Mesenchymal stem cell (in vitro differentiated cells and primary cell): Measurements from ENCODE around the gene INPP5F.
"Not testable (repeated sequence)": the region's sequence is repeated elsewhere in the genome, so short reads cannot be mapped to it uniquely, and the experiment has no call there.

Experiments used
- DNase-seq: peaks from one replicate; pipeline ENCODE4 v3.0.0-alpha.2; 2013
- H2AFZ ChIP-seq: one replicate; pipeline ENCODE4 v1.6.1; 2013; ENCODE audit warnings: low read depth, mild to moderate bottlenecking, control low read depth, inconsistent platforms, low read length, moderate library complexity
- H2AK5ac ChIP-seq: 2 replicates; pipeline ENCODE4 v1.6.1; 2013; ENCODE audit warnings: low read length, moderate library complexity, mild to moderate bottlenecking, inconsistent platforms; ENCODE audit not compliant: severe bottlenecking
- H2BK120ac ChIP-seq: one replicate; pipeline ENCODE4 v1.6.1; 2013; ENCODE audit warnings: low read depth, mild to moderate bottlenecking, inconsistent platforms, low read length, moderate library complexity
- H2BK12ac ChIP-seq, 2 experiments: one replicate each; pipeline ENCODE4 v1.6.1; 2013; ENCODE audit warnings: inconsistent platforms in 2 of 2, low read length in 2 of 2, mild to moderate bottlenecking in 2 of 2, moderate library complexity in 2 of 2, control low read depth in 1 of 2
- H2BK15ac ChIP-seq: one replicate; pipeline ENCODE4 v1.6.1; 2013; ENCODE audit warnings: mild to moderate bottlenecking, low read depth, inconsistent platforms; ENCODE audit not compliant: poor library complexity, severe bottlenecking
- H2BK5ac ChIP-seq: 2 replicates; pipeline ENCODE4 v1.6.1; 2013; ENCODE audit warnings: low read depth, mild to moderate bottlenecking, low read length, control low read depth, inconsistent platforms; ENCODE audit not compliant: poor library complexity, severe bottlenecking
- H3K14ac ChIP-seq, 2 experiments: one replicate each; pipeline ENCODE4 v1.6.1; 2013; ENCODE audit warnings: inconsistent platforms in 2 of 2, low read length in 2 of 2, control low read depth in 1 of 2, mild to moderate bottlenecking in 1 of 2, moderate library complexity in 1 of 2
- H3K18ac ChIP-seq, 2 experiments: one replicate each; pipeline ENCODE4 v1.6.1; 2013; ENCODE audit warnings: inconsistent platforms in 2 of 2, low read length in 2 of 2, control low read depth in 1 of 2, low read depth in 1 of 2, mild to moderate bottlenecking in 1 of 2
- H3K23ac ChIP-seq, 2 experiments: one replicate each; pipeline ENCODE4 v1.6.1; 2013; ENCODE audit warnings: inconsistent platforms in 2 of 2, low read length in 2 of 2, mild to moderate bottlenecking in 2 of 2, moderate library complexity in 2 of 2, control low read depth in 1 of 2
- H3K27ac ChIP-seq: 2 replicates; pipeline ENCODE4 v1.5.1; 2013; ENCODE audit warnings: mild to moderate bottlenecking, moderate library complexity, low read length, control low read depth, inconsistent platforms; ENCODE audit not compliant: poor library complexity, severe bottlenecking
- H3K27me3 ChIP-seq, 2 experiments: 2 replicates each; pipeline versions ENCODE4 v1.6.1 to v1.7.0; 2013; ENCODE audit warnings: low read length in 2 of 2, mild to moderate bottlenecking in 2 of 2, moderate library complexity in 2 of 2, control low read depth in 1 of 2, inconsistent platforms in 1 of 2; ENCODE audit not compliant: control insufficient read depth in 1 of 2, insufficient read depth in 1 of 2
- H3K36me3 ChIP-seq, 2 experiments: 2 replicates each; pipeline versions ENCODE4 v1.6.1 to v1.7.0; 2013; ENCODE audit warnings: low read length in 2 of 2, control low read depth in 1 of 2, inconsistent platforms in 1 of 2, low read depth in 1 of 2, mild to moderate bottlenecking in 1 of 2; ENCODE audit not compliant: insufficient read depth in 2 of 2, control insufficient read depth in 1 of 2
- H3K4ac ChIP-seq, 2 experiments: one replicate each; pipeline ENCODE4 v1.6.1; 2013; ENCODE audit warnings: inconsistent platforms in 2 of 2, low read length in 2 of 2, mild to moderate bottlenecking in 2 of 2, moderate library complexity in 2 of 2, control low read depth in 1 of 2, low read depth in 1 of 2
- H3K4me1 ChIP-seq: 2 replicates; pipeline ENCODE4 v1.6.1; 2013; ENCODE audit warnings: low read depth, low read length, control low read depth; ENCODE audit not compliant: control insufficient read depth, insufficient read depth
- H3K4me2 ChIP-seq: 2 replicates; pipeline ENCODE4 v1.6.1; 2013; ENCODE audit warnings: low read length, mild to moderate bottlenecking, inconsistent platforms; ENCODE audit not compliant: poor library complexity, severe bottlenecking
- H3K4me3 ChIP-seq, 2 experiments: 2 replicates each; pipeline versions ENCODE4 v1.5.1 to v1.7.0; 2013; ENCODE audit warnings: low read length in 2 of 2, mild to moderate bottlenecking in 2 of 2, control low read depth in 1 of 2, low read depth in 1 of 2; ENCODE audit not compliant: insufficient read depth in 1 of 2
- H3K79me1 ChIP-seq: replicated peaks from 2 replicates; pipeline ENCODE4 v1.6.1; 2013; ENCODE audit warnings: mild to moderate bottlenecking, control low read depth, low read length, inconsistent platforms; ENCODE audit not compliant: poor library complexity, severe bottlenecking
- H3K9ac ChIP-seq: 2 replicates; pipeline ENCODE4 v1.7.0; 2013; ENCODE audit warnings: mild to moderate bottlenecking, low read length, moderate library complexity
- H3K9me3 ChIP-seq: 2 replicates; pipeline ENCODE4 v1.7.0; 2013; ENCODE audit warnings: mild to moderate bottlenecking, low read length; ENCODE audit not compliant: control insufficient read depth
- H4K8ac ChIP-seq: one replicate; pipeline ENCODE4 v1.6.1; 2013; ENCODE audit warnings: inconsistent platforms, mild to moderate bottlenecking, low read length, moderate library complexity
- H4K91ac ChIP-seq: one replicate; pipeline ENCODE4 v1.6.1; 2013; ENCODE audit warnings: mild to moderate bottlenecking, low read length, inconsistent platforms
- WGBS: methylation state at CpG from one replicate; pipeline ENCODE4 v1.1.7; 2013; ENCODE audit warnings: mixed read lengths; 5-methylcytosine and 5-hydroxymethylcytosine counted together

INPP5F gene

DNA sequence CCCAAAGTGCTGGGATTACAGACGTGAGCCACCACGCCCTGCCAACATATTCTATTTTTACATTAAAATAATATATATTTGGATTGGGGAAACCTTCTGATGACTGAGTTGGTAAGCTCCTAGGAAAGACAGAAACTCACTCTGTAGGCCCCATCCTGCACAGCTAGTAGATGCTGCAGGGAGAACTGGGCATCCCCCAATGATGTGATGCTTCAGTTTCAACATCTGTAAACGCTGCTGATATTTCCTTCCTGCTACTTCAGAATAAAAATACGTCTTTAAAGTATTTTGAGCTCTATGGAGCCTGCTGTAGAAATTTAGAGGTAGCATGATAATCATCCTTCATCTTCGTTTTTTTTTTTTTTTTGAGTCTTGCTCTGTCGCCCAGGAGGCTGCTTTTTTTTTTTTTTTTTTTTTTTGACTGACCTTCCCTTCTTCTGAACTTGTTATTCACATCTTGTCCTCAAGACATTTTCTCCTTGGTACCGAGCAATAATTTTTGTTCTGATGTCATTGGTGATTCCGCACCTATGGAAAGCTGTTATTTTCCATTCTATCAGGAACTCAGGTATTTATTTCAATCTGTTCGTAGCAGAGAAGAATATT, 21.8 kb upstream of the INPP5F start:
- Histone ChIP-seq H2BK120ac (no peak overlapping the region), H4K8ac (no peak overlapping the region), H2BK15ac (no peak overlapping the region), H3K18ac (no peak overlapping the region), H2AK5ac (no peak overlapping the region), H3K27me3 (no peaks in the 10 kb centered on the region), H3K27ac (no peak overlapping the region), H3K4ac (no peak overlapping the region), H2AFZ (no peak overlapping the region), H3K79me1 (no peaks in the 10 kb centered on the region), H3K4me3 (no peak overlapping the region), H2BK5ac (no peak overlapping the region), H3K4me2 (no peak overlapping the region), H3K23ac (no peak overlapping the region), H2BK12ac (no peak overlapping the region), H3K9ac (no peak overlapping the region), H3K14ac (no peak overlapping the region), H4K91ac (no peak overlapping the region), H3K36me3 (no peaks in the 10 kb centered on the region), H3K4me1 (peaks cover 3% of the 10 kb centered on the region), H3K9me3 (peaks cover 2% of the 10 kb centered on the region)
- DNase-seq, result no peak
- WGBS, result 93% methylated on average over 5 of the region's 9 CpGs

DNA sequence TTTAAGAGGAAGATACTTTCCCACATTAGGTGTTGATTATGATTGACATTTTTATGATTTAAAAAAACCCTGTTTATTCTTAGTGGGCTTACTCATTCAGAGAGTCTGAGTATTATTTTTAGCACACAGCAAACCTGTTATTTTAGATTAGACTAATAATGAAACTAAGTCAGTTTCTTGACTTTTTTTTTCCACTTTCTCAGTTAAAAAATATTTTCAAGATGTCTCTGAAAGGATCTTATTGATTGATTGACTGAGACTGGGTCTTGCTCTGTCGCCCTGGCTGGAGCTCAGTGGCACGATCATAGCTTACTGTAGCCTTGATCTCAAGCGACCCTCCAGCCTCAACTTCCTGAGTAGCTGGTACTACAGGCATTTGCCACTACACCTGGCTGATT, 20.4 kb upstream of the INPP5F start:
- 94% methylated on average over 2 of the region's 3 CpGs for WGBS
- no peaks in the 10 kb centered on the region for H3K79me1 ChIP-seq

DNA sequence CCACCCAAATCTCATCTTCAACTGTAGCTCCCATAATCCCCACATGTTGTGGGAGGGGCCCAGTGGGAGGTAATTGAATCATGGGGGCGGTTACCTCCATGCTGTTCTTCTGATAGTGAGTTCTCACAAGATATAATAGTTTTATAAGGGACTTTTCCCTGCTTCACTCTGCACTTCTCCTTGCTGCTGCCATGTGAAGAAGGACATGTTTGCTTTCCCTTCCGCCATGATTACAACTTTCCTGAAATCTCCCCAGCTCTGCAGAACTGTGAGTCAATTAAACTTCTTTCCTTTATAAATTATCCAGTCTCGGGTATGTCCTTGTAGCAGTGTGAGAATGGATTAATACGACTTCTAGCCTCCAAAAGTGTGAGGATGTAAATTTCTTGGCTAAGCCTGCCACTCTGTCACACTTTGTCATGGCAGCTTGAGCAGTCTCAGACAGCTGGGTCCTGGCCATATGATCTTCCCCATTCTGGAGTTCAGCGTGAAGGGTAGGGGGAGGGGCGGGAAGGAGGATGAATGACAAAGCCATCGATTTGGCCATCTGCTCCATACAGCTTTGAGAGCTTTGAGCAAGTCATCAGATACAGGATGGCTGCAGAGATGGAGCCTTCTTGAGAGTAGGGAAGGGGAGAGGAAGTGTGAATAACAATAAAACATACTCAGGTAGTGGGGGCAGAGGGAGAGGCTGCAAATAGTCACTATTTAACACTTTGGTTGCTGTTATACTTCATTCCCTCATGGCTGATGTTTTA, 19.1 kb upstream of the INPP5F start:
- Histone ChIP-seq H3K4ac (no peak overlapping the region), H3K36me3 (no peaks in the 10 kb centered on the region), H3K4me2 (no peak overlapping the region), H4K91ac (no peak overlapping the region), H3K27me3 (no peaks in the 10 kb centered on the region), H3K4me3 (no peak overlapping the region), H3K4me1 (peaks cover 3% of the 10 kb centered on the region), H3K27ac (no peak overlapping the region), H2BK5ac (no peak overlapping the region), H3K18ac (no peak overlapping the region), H2BK120ac (no peak overlapping the region), H2BK15ac (no peak overlapping the region), H2AK5ac (no peak overlapping the region), H3K79me1 (no peaks in the 10 kb centered on the region), H2BK12ac (no peak overlapping the region), H3K23ac (no peak overlapping the region), H3K9me3 (peaks cover 7% of the 10 kb centered on the region), H3K9ac (no peak overlapping the region), H2AFZ (no peak overlapping the region), H4K8ac (no peak overlapping the region), H3K14ac (no peak overlapping the region)
- DNase-seq, result no peak
- 75% methylated on average over 6 of the region's 7 CpGs for WGBS

More for the DNA sequence above, 20.4 kb upstream of the INPP5F start:
- H2AK5ac ChIP-seq, result no peak overlapping the region
- DNase-seq, result no peak
- no peak overlapping the region for H4K91ac ChIP-seq
- H2BK15ac ChIP-seq, result no peak overlapping the region
- H2BK120ac ChIP-seq, result no peak overlapping the region
- H3K36me3 ChIP-seq, result no peaks in the 10 kb centered on the region
- no peak overlapping the region for H2AFZ ChIP-seq
- peaks cover 3% of the 10 kb centered on the region for H3K4me1 ChIP-seq
- peaks cover 2% of the 10 kb centered on the region for H3K9me3 ChIP-seq
- no peak overlapping the region for H4K8ac ChIP-seq
- H3K4me3 ChIP-seq, result no peak overlapping the region
- no peak overlapping the region for H3K18ac ChIP-seq
- H3K14ac ChIP-seq, result no peak overlapping the region
- no peak overlapping the region for H2BK12ac ChIP-seq
- no peak overlapping the region for H3K4ac ChIP-seq
- no peak overlapping the region for H3K9ac ChIP-seq
- no peaks in the 10 kb centered on the region for H3K27me3 ChIP-seq
- no peak overlapping the region for H3K27ac ChIP-seq
- no peak overlapping the region for H3K23ac ChIP-seq
- no peak overlapping the region for H3K4me2 ChIP-seq
- H2BK5ac ChIP-seq, result no peak overlapping the region

DNA sequence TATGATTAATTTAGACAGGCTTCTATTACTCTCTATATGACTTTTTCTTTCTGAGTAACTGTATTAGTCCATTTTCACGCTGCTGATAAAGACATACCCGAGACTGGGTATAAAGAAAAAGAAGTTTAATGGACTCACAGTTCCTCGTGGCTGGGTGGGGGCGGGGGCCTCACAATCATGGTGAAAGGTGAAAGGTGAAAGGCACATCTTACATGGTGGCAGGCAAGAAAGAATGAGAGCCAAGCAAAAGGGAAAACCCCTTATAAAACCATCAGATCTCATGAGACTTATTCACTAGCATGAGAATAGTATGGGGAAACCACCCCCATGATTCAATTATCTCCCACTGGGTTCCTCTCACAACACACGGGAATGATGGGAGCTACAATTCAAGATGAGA, 18.5 kb upstream of the INPP5F start:
- H3K9me3 ChIP-seq, H3K36me3 ChIP-seq, H3K4ac ChIP-seq, H3K4me2 ChIP-seq, H2BK5ac ChIP-seq, H2AFZ ChIP-seq, H3K4me3 ChIP-seq, H2BK12ac ChIP-seq, H4K8ac ChIP-seq, H4K91ac ChIP-seq, H3K23ac ChIP-seq, H3K18ac ChIP-seq, H3K79me1 ChIP-seq, H3K27ac ChIP-seq, H2AK5ac ChIP-seq, H2BK15ac ChIP-seq, H3K9ac ChIP-seq, DNase-seq, H3K4me1 ChIP-seq, H2BK120ac ChIP-seq, H3K14ac ChIP-seq, H3K27me3 ChIP-seq: not testable (repeated sequence)
- 73% methylated on average over 4 of the region's 5 CpGs for WGBS
